Subcutaneous adipose tissue (tissue), 4 donors: ENCODE results near the gene SLCO4A1. TPM values are rescaled to one million over a fixed set of nuclear protein-coding genes. Genes with fewer than 3 reads are reported as not detected.

Experiments used
- CTCF ChIP-seq: fragments of 450-650 bp; IDR thresholded peaks from one replicate; pipeline ENCODE4 v1.5.1; 2016; ENCODE audit warnings: low read depth, mild to moderate bottlenecking, control low read depth, antibody characterized with exemption, moderate library complexity
- total RNA-seq, 4 donors: library from RNA; depleted of rRNA; stranded (reverse); fragments of >200 nt; gene quantifications; one replicate each; pipeline ENCODE4 v1.1.0, GENCODE V29; 2016

Gene SLCO4A1
- total RNA-seq, 4 donors from 2014 or later, result 9.0 to 38.5 (median 28.3) TPM

GRCh38 chr20:62666736-62667529, 24.6 kb downstream of the SLCO4A1 start:
- no peak for TF ChIP-seq CTCF

- TF ChIP-seq CTCF, result no peak
These were observed 25.5 kb downstream of the SLCO4A1 start for GRCh38 chr20:62667530-62668440.

- no peak for TF ChIP-seq CTCF
These were observed 26.2 kb downstream of the SLCO4A1 start for GRCh38 chr20:62668441-62669027.

GRCh38 chr20:62669249-62669648, 26.9 kb downstream of the SLCO4A1 start:
- TF ChIP-seq CTCF, result no peak

GRCh38 chr20:62670156-62670555, 27.9 kb downstream of the SLCO4A1 start:
- TF ChIP-seq CTCF, result no peak

GRCh38 chr20:62670998-62671397, 28.7 kb downstream of the SLCO4A1 start:
- TF ChIP-seq CTCF, result no peak

- TF ChIP-seq CTCF, result no peak
These were observed 29.5 kb downstream of the SLCO4A1 start for GRCh38 chr20:62671765-62672164.
